OCI-LY7 (cell line): ENCODE results near the gene SGMS1. TPM values are rescaled to one million over a fixed set of nuclear protein-coding genes. Genes with fewer than 3 reads are reported as not detected.

Experiments
- BruUV-seq: library from RNA; stranded (reverse); fragments of 400-500 nt; replicated peaks from 2 replicates; lab custom pipeline; 2021; lab: Mats Ljungman, UMichigan
- CTCF ChIA-PET: fragments of 300-600 bp; sonication (Branson Sonifier 250); formaldehyde crosslinking; loops from one replicate; lab custom pipeline; 2022; ENCODE audit warnings: antibody characterized with exemption; ENCODE audit not compliant: unreplicated experiment; lab: Charles Lee
- POLR2A ChIA-PET: fragments of 300-600 bp; sonication (Branson Sonifier 250); formaldehyde crosslinking; loops from one replicate; lab custom pipeline; 2022; ENCODE audit warnings: antibody characterized with exemption; lab: Charles Lee
- DNase-seq: peaks from one replicate; pipeline ENCODE4 v3.0.0-alpha.2; 2015; ENCODE audit warnings: low spot score
- H2AFZ ChIP-seq: fragments of 200-600 bp; sonication (generic), shearing (Covaris generic); 2 replicates; pipeline ENCODE4 v1.6.1; 2014; ENCODE audit warnings: mild to moderate bottlenecking, antibody characterized with exemption, low read length, moderate library complexity
- H3K27ac ChIP-seq: fragments of 200-600 bp; sonication (generic); 2 replicates; pipeline ENCODE4 v1.5.1; 2014; ENCODE audit warnings: mixed run types, low read depth, mild to moderate bottlenecking, moderate library complexity, low read length, inconsistent platforms; ENCODE audit not compliant: poor library complexity, severe bottlenecking
- H3K36me3 ChIP-seq: fragments of 200-600 bp; sonication (generic); 2 replicates; pipeline ENCODE4 v1.6.1; 2014; ENCODE audit warnings: mild to moderate bottlenecking, antibody characterized with exemption, low read length, moderate library complexity, mixed read lengths; ENCODE audit not compliant: insufficient read depth
- H3K4me1 ChIP-seq: fragments of 200-600 bp; sonication (generic); 2 replicates; pipeline ENCODE4 v1.5.1; 2014; ENCODE audit warnings: mild to moderate bottlenecking, low read length; ENCODE audit not compliant: insufficient read depth, poor library complexity, severe bottlenecking
- H3K4me2 ChIP-seq: fragments of 200-600 bp; sonication (generic); 2 replicates; pipeline ENCODE4 v1.6.1; 2014; ENCODE audit warnings: mild to moderate bottlenecking, low read length
- H3K4me3 ChIP-seq: fragments of 200-600 bp; sonication (generic); 2 replicates; pipeline ENCODE4 v1.5.1; 2014; ENCODE audit warnings: mild to moderate bottlenecking, low read depth, low read length; ENCODE audit not compliant: poor library complexity, severe bottlenecking
- H3K79me2 ChIP-seq: fragments of 200-600 bp; sonication (generic); 2 replicates; pipeline ENCODE4 v1.6.1; 2016; ENCODE audit warnings: low read depth, mild to moderate bottlenecking, low read length, moderate library complexity, mixed read lengths; ENCODE audit not compliant: insufficient read depth
- H3K9me2 ChIP-seq: fragments of 200-600 bp; sonication (generic); 2 replicates; pipeline ENCODE4 v1.6.1; 2016; ENCODE audit warnings: mild to moderate bottlenecking, low read length, mixed read lengths; ENCODE audit not compliant: insufficient read depth
- H3K9me3 ChIP-seq: fragments of 200-600 bp; sonication (generic); 2 replicates; pipeline ENCODE4 v1.6.1; 2014; ENCODE audit warnings: mild to moderate bottlenecking, mixed run types, low read length, mixed read lengths
- H4K20me1 ChIP-seq: fragments of 200-600 bp; sonication (generic); 2 replicates; pipeline ENCODE4 v1.6.1; 2014; ENCODE audit warnings: mild to moderate bottlenecking, antibody characterized with exemption, low read length, moderate library complexity, mixed read lengths; ENCODE audit not compliant: insufficient read depth
- CTCF ChIP-seq: fragments of 200-600 bp; sonication (generic); conservative IDR thresholded peaks from 2 replicates; pipeline ENCODE4 v1.5.1; 2014; ENCODE audit warnings: mild to moderate bottlenecking, antibody characterized with exemption, low read length, moderate library complexity, mixed read lengths
- EZH2phosphoT487 ChIP-seq: fragments of 200-600 bp; sonication (generic); IDR thresholded peaks from 2 replicates; pipeline ENCODE4 v1.6.1; 2018; ENCODE audit warnings: low read depth, borderline replicate concordance, mild to moderate bottlenecking, mixed run types, antibody characterized with exemption, low read length, moderate library complexity, mixed read lengths
- intact Hi-C: fragments of 100-400 bp; cut with micrococcal nuclease; formaldehyde crosslinking; loops from one replicate; pipeline ENCODE4 v1.10.0; 2022; ENCODE audit not compliant: unreplicated experiment
- total RNA-seq, 2 experiments: library from RNA; depleted of rRNA in 1 of 2; stranded (reverse); fragments of >200 nt in 1 of 2; shearing (Covaris generic) in 1 of 2; gene quantifications; 2 replicates each; pipeline ENCODE4 v1.2.3, GENCODE V29; 2014 to 2022

The SGMS1 gene
- total RNA-seq, 2 experiments from 2014 or later = 45.4 to 57.5 TPM

GRCh38 chr10:50566150-50566549, 57.6 kb downstream of the SGMS1 start:
- no TSS peak for BruUV-seq
- Histone ChIP-seq H2AFZ (no peak overlapping the region), H4K20me1 (no peaks in the 10 kb centered on the region), H3K4me3 (no peak overlapping the region), H3K27ac (no peak overlapping the region), H3K4me1 (peaks cover 7% of the 10 kb centered on the region), H3K79me2 (0 out of 2 replicates have a peak, but pooled peaks cover 13% of the 10 kb centered on the region), H3K9me3 (no peaks in the 10 kb centered on the region), H3K36me3 (no peaks in the 10 kb centered on the region), H3K4me2 (no peak overlapping the region), H3K9me2 (no peaks in the 10 kb centered on the region)
- ChIA-PET CTCF (no interaction called here), POLR2A (no interaction called here)
- DNase-seq = no peak
- intact Hi-C loops = no loop called here
- TF ChIP-seq CTCF = no peak
- no peak for TF ChIP-seq EZH2phosphoT487

GRCh38 chr10:50565301-50566083, 58.3 kb downstream of the SGMS1 start:
- H3K4me3 ChIP-seq = no peak overlapping the region
- H3K9me2 ChIP-seq = no peaks in the 10 kb centered on the region
- no peaks in the 10 kb centered on the region for H4K20me1 ChIP-seq
- intact Hi-C loops = no loop called here
- ChIA-PET POLR2A (interaction anchor here (0.6 kb wide), 1 partner anchor 9 kb away, joined by 4 read pairs; no protein-coding TSS in a partner anchor), CTCF (no interaction called here)
- H2AFZ ChIP-seq = no peak overlapping the region
- TF ChIP-seq CTCF = no peak
- no peak for TF ChIP-seq EZH2phosphoT487
- DNase-seq = no peak
- no peak overlapping the region for H3K27ac ChIP-seq
- no peaks in the 10 kb centered on the region for H3K36me3 ChIP-seq
- 0 out of 2 replicates have a peak, but pooled peaks cover 8% of the 10 kb centered on the region for H3K79me2 ChIP-seq
- no peak overlapping the region for H3K4me2 ChIP-seq
- no peaks in the 10 kb centered on the region for H3K9me3 ChIP-seq
- H3K4me1 ChIP-seq = peaks cover 11% of the 10 kb centered on the region
- BruUV-seq = no TSS peak

GRCh38 chr10:50563906-50564305, 59.9 kb downstream of the SGMS1 start:
- CTCF ChIA-PET = no interaction called here
- H3K9me2 ChIP-seq = no peaks in the 10 kb centered on the region
- H4K20me1 ChIP-seq = no peaks in the 10 kb centered on the region
- no peaks in the 10 kb centered on the region for H3K9me3 ChIP-seq
- POLR2A ChIA-PET = no interaction called here
- H3K4me3 ChIP-seq = no peak overlapping the region
- peaks cover 11% of the 10 kb centered on the region for H3K4me1 ChIP-seq
- peaks cover 13% of the 10 kb centered on the region; the same call in 1 of the 2 replicates for H3K79me2 ChIP-seq
- no peak overlapping the region for H2AFZ ChIP-seq
- BruUV-seq = no TSS peak
- no peak for DNase-seq
- no peak overlapping the region for H3K4me2 ChIP-seq
- H3K36me3 ChIP-seq = no peaks in the 10 kb centered on the region
- no peak overlapping the region for H3K27ac ChIP-seq
- intact Hi-C loops = no loop called here
- TF ChIP-seq CTCF = no peak
- no peak for TF ChIP-seq EZH2phosphoT487
